H9 (cell line): ENCODE data around the gene CFAP65. TPM values are rescaled to one million over a fixed set of nuclear protein-coding genes. Genes with fewer than 3 reads are reported as not detected.

Experiments used
- DNase-seq: peaks from one replicate; pipeline ENCODE4 v3.0.0-alpha.2; 2017
- H2AFZ ChIP-seq: one replicate; pipeline ENCODE4 v1.6.1; 2013; ENCODE audit warnings: mild to moderate bottlenecking, low read length, control low read depth, moderate library complexity
- H2AK5ac ChIP-seq: 2 replicates; pipeline ENCODE4 v1.6.1; 2013; ENCODE audit warnings: low read length, control low read depth, mixed read lengths; ENCODE audit not compliant: insufficient read length
- H2BK120ac ChIP-seq: one replicate; pipeline ENCODE4 v1.6.1; 2013; ENCODE audit warnings: low read depth, mild to moderate bottlenecking, low read length, control low read depth, inconsistent platforms; ENCODE audit not compliant: poor library complexity, severe bottlenecking
- H2BK12ac ChIP-seq: 2 replicates; pipeline ENCODE4 v1.6.1; 2013; ENCODE audit warnings: low read length, control low read depth, mixed read lengths, low read depth; ENCODE audit not compliant: insufficient read length
- H2BK15ac ChIP-seq: 2 replicates; pipeline ENCODE4 v1.6.1; 2013; ENCODE audit warnings: low read depth, low read length, control low read depth
- H2BK20ac ChIP-seq: one replicate; pipeline ENCODE4 v1.6.1; 2013; ENCODE audit warnings: low read depth, mild to moderate bottlenecking, low read length, control low read depth, inconsistent platforms; ENCODE audit not compliant: poor library complexity, severe bottlenecking
- H2BK5ac ChIP-seq: 2 replicates; pipeline ENCODE4 v1.6.1; 2013; ENCODE audit warnings: low read length, control low read depth, mixed read lengths; ENCODE audit not compliant: insufficient read length
- H3K14ac ChIP-seq: 2 replicates; pipeline ENCODE4 v1.6.1; 2013; ENCODE audit warnings: low read length, control low read depth; ENCODE audit not compliant: insufficient read depth
- H3K18ac ChIP-seq: 2 replicates; pipeline ENCODE4 v1.6.1; 2013; ENCODE audit warnings: low read depth, mild to moderate bottlenecking, mixed read lengths, low read length, control low read depth; ENCODE audit not compliant: insufficient read length
- H3K23ac ChIP-seq: 2 replicates; pipeline ENCODE4 v1.6.1; 2013; ENCODE audit warnings: low read length, control low read depth, mixed read lengths, low read depth; ENCODE audit not compliant: insufficient read length
- H3K23me2 ChIP-seq: 2 replicates; pipeline ENCODE4 v1.6.1; 2013; ENCODE audit warnings: low read depth, mild to moderate bottlenecking, mixed read lengths, low read length, control low read depth; ENCODE audit not compliant: insufficient read length, poor library complexity, severe bottlenecking
- H3K27ac ChIP-seq: 2 replicates; pipeline ENCODE4 v1.5.1; 2013; ENCODE audit warnings: low read length, control low read depth, mixed read lengths, low read depth; ENCODE audit not compliant: insufficient read length
- H3K27me3 ChIP-seq: 2 replicates; pipeline ENCODE4 v1.6.1; 2013; ENCODE audit warnings: low read length, control low read depth, inconsistent platforms; ENCODE audit not compliant: insufficient read depth
- H3K4ac ChIP-seq: 2 replicates; pipeline ENCODE4 v1.6.1; 2013; ENCODE audit warnings: low read depth, mild to moderate bottlenecking, control low read depth, inconsistent platforms, low read length, moderate library complexity
- H3K4me1 ChIP-seq: 2 replicates; pipeline ENCODE4 v1.6.1; 2013; ENCODE audit warnings: low read length, control low read depth, inconsistent platforms; ENCODE audit not compliant: insufficient read depth
- H3K4me2 ChIP-seq: 2 replicates; pipeline ENCODE4 v1.6.1; 2013; ENCODE audit warnings: low read length, control low read depth, mixed read lengths; ENCODE audit not compliant: insufficient read length, insufficient read depth
- H3K56ac ChIP-seq: 2 replicates; pipeline ENCODE4 v1.6.1; 2013; ENCODE audit warnings: low read depth, mild to moderate bottlenecking, mixed read lengths, low read length, control low read depth; ENCODE audit not compliant: insufficient read length
- H3K79me1 ChIP-seq: 2 replicates; pipeline ENCODE4 v1.6.1; 2013; ENCODE audit warnings: low read depth, mild to moderate bottlenecking, moderate library complexity, low read length, control low read depth, inconsistent platforms; ENCODE audit not compliant: insufficient read depth, poor library complexity, severe bottlenecking
- H3K79me2 ChIP-seq: 2 replicates; pipeline ENCODE4 v1.6.1; 2013; ENCODE audit warnings: low read length, control low read depth, inconsistent platforms; ENCODE audit not compliant: insufficient read depth
- H3K9ac ChIP-seq: 2 replicates; pipeline ENCODE4 v1.6.1; 2013; ENCODE audit warnings: low read length, control low read depth, mixed read lengths; ENCODE audit not compliant: insufficient read length; ENCODE audit errors: extremely low read depth
- H3K9me3 ChIP-seq: one replicate; pipeline ENCODE4 v1.6.1; 2013; ENCODE audit warnings: low read depth, low read length, inconsistent platforms; ENCODE audit not compliant: control insufficient read depth
- H3T11ph ChIP-seq: one replicate; pipeline ENCODE4 v1.6.1; 2013; ENCODE audit warnings: mild to moderate bottlenecking, low read length, control low read depth, inconsistent platforms
- H4K20me1 ChIP-seq: one replicate; pipeline ENCODE4 v1.6.1; 2013; ENCODE audit not compliant: control insufficient read depth, insufficient read length, insufficient read depth
- H4K5ac ChIP-seq: 2 replicates; pipeline ENCODE4 v1.6.1; 2013; ENCODE audit warnings: low read depth, mild to moderate bottlenecking, mixed read lengths, low read length, control low read depth; ENCODE audit not compliant: insufficient read length
- H4K8ac ChIP-seq: replicated peaks from 2 replicates; pipeline ENCODE4 v1.6.1; 2013; ENCODE audit warnings: low read length, control low read depth, mixed read lengths, low read depth; ENCODE audit not compliant: insufficient read length
- H4K91ac ChIP-seq: 2 replicates; pipeline ENCODE4 v1.6.1; 2013; ENCODE audit warnings: low read depth, mild to moderate bottlenecking, moderate library complexity, mixed read lengths, low read length, control low read depth; ENCODE audit not compliant: insufficient read length
- H3K27ac Mint-ChIP-seq, 3 experiments: 2 replicates in 2 of 3; 3 replicates in 1 of 3; pipeline ENCODE4 v1.8.0; 2020 to 2021; ENCODE audit warnings: mixed read lengths in 3 of 3, mild to moderate bottlenecking in 1 of 3, moderate library complexity in 1 of 3
- H3K27me3 Mint-ChIP-seq: 2 replicates; pipeline ENCODE4 v1.8.0; 2021; ENCODE audit warnings: low read depth, mild to moderate bottlenecking, moderate library complexity, mixed read lengths
- H3K36me3 Mint-ChIP-seq, 3 experiments: 2 replicates in 2 of 3; 3 replicates in 1 of 3; pipeline ENCODE4 v1.8.0; 2020 to 2021; ENCODE audit warnings: low read depth in 3 of 3, mixed read lengths in 3 of 3; ENCODE audit not compliant: insufficient read depth in 1 of 3
- H3K4me1 Mint-ChIP-seq, 2 experiments: 2 replicates each; pipeline ENCODE4 v1.8.0; 2020; ENCODE audit warnings: mixed read lengths in 2 of 2
- H3K4me3 Mint-ChIP-seq, 2 experiments: 2 replicates in 1 of 2; 3 replicates in 1 of 2; pipeline ENCODE4 v1.8.0; 2020 to 2021; ENCODE audit warnings: mild to moderate bottlenecking in 2 of 2, mixed read lengths in 2 of 2, moderate library complexity in 1 of 2
- H3K9me3 Mint-ChIP-seq, 2 experiments: 2 replicates in 1 of 2; 3 replicates in 1 of 2; pipeline ENCODE4 v1.8.0; 2020; ENCODE audit warnings: mild to moderate bottlenecking in 2 of 2, mixed read lengths in 2 of 2, moderate library complexity in 1 of 2
- CTCF ChIP-seq: fragments of 200-600 bp; sonication (generic); conservative IDR thresholded peaks from 3 replicates; pipeline ENCODE4 v1.8.0; 2021; ENCODE audit warnings: antibody characterized with exemption, mild to moderate bottlenecking
- WGBS: extraction: QIAGEN DNeasy Blood & Tissue Kit; methylation state at CpG from one replicate; pipeline ENCODE4 v1.1.7; 2013; ENCODE audit warnings: missing lambda C conversion rate, low lambda C conversion rate, mixed read lengths; ENCODE audit not compliant: insufficient read length; ENCODE audit errors: extremely low coverage; 5-methylcytosine and 5-hydroxymethylcytosine counted together
- total RNA-seq: library from RNA; stranded (reverse); gene quantifications from 2 replicates; pipeline ENCODE4 v1.2.1, GENCODE V29; 2021

CFAP65 gene
- total RNA-seq, 1 experiment from 2014 or later = 0.20 TPM

- Histone ChIP-seq H2BK15ac (no peak overlapping the region), H4K20me1 (no peaks in the 10 kb centered on the region), H2AFZ (no peak overlapping the region), H3K79me2 (no peaks in the 10 kb centered on the region), H4K8ac (no peak overlapping the region), H2BK120ac (no peak overlapping the region), H2AK5ac (no peak overlapping the region), H3K9ac (no peak overlapping the region), H3K56ac (no peak overlapping the region), H3K14ac (no peak overlapping the region), H3K4me1 (no peaks in the 10 kb centered on the region), H3K4me2 (no peak overlapping the region), H4K91ac (no peak overlapping the region), H2BK20ac (no peak overlapping the region), H2BK12ac (no peak overlapping the region), H3K27me3 (no peaks in the 10 kb centered on the region; the same call in 1 of the 2 replicates), H3K23me2 (no peaks in the 10 kb centered on the region), H3K23ac (no peak overlapping the region), H3K79me1 (no peaks in the 10 kb centered on the region), H2BK5ac (no peak overlapping the region), H4K5ac (no peak overlapping the region), H3K27ac (no peak overlapping the region), H3K9me3 (no peaks in the 10 kb centered on the region), H3T11ph (no peak overlapping the region), H3K4ac (no peak overlapping the region), H3K18ac (no peak overlapping the region)
- H3K36me3 Mint-ChIP-seq = no peaks in the 10 kb centered on the region
- no CpG with 5 or more reads among the region's 11 CpGs for WGBS
- no peak for TF ChIP-seq CTCF
- 0 out of 7 replicates have a peak overlapping the region, but pooled peaks of 1 of the 3 experiments have one; percentile 3 for H3K27ac Mint-ChIP-seq
- no peak overlapping the region for H3K4me3 Mint-ChIP-seq
- peaks cover 49% of the 10 kb centered on the region for H3K27me3 Mint-ChIP-seq
- H3K4me1 Mint-ChIP-seq = no peaks in the 10 kb centered on the region
- DNase-seq = no peak
- H3K9me3 Mint-ChIP-seq = no peaks in the 10 kb centered on the region; a peak in 1 of 5 replicates
Observed at GRCh38 chr2:219016721-219017120, 24.6 kb downstream of the CFAP65 start.
